Rectal smooth muscle tissue (tissue), 1 donor: Measurements from ENCODE around the gene ENG.
A peak's percentile ranks its signal among the peaks of the same experiment; 100 is the strongest.

Source experiments
- H3K27ac ChIP-seq: one replicate; pipeline ENCODE4 v1.7.0; 2013; ENCODE audit warnings: low read depth, low read length, inconsistent platforms
- H3K27me3 ChIP-seq: one replicate; pipeline ENCODE4 v1.7.0; 2013; ENCODE audit warnings: low read length; ENCODE audit not compliant: control insufficient read depth, insufficient read depth
- H3K36me3 ChIP-seq: one replicate; pipeline ENCODE4 v1.7.0; 2013; ENCODE audit warnings: low read length; ENCODE audit not compliant: control insufficient read depth, insufficient read depth
- H3K4me1 ChIP-seq: one replicate; pipeline ENCODE4 v1.7.0; 2013; ENCODE audit warnings: low read length; ENCODE audit not compliant: control insufficient read depth, insufficient read depth
- H3K4me3 ChIP-seq: one replicate; pipeline ENCODE4 v1.7.0; 2013; ENCODE audit warnings: low read length
- H3K9ac ChIP-seq: one replicate; pipeline ENCODE4 v1.7.0; 2013; ENCODE audit warnings: low read length

Gene ENG

DNA sequence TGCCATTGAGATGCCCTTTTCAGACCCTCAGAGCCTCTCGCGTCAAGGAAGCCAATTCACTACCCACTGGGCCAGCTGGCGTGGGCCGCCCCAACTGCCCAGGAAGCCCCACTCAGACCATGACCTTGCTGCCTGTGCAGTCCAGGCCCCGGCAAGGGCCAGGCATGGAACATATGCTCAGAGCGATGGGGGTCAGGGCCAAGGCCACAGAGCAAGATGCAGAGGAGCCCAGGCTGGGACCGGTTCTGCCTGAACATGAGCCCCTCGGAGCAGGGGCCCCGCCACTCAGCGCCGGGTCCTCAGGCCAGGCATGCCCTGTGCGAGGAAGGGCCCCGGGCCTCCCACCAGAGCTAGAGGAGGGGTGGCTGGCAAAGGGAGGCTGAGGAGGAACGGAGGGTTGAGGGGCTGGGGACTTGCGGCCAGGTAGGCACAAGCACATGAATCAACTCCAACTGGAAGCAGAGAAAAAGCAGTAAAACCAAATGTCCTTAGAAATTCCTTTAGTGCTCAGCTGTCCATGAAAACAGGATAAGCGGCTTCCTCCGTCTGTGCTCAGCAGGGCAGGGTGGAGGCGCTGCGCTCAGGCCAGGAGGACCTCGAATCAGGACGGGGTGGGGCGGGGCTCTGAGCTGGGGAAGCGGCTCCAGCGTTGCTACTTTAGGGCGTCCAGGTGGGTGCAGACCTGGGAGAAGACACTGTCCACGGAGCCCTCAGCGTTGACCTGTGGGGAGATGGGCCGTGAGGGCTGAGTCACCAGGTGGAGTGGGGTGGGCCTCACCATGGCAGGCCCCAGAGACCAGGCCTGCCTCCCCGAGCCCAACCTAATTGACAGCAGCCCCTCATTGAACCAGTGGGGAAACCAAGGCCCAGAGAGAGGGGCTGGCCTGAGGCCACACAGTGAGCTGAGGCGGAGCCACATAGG is 13.2 kb upstream of the ENG start:
- Histone ChIP-seq H3K27me3 (no peaks in the 10 kb centered on the region), H3K4me3 (no peak overlapping the region), H3K27ac (no peak overlapping the region), H3K4me1 (no peaks in the 10 kb centered on the region), H3K9ac (no peak overlapping the region), H3K36me3 (peaks cover 27% of the 10 kb centered on the region)

DNA sequence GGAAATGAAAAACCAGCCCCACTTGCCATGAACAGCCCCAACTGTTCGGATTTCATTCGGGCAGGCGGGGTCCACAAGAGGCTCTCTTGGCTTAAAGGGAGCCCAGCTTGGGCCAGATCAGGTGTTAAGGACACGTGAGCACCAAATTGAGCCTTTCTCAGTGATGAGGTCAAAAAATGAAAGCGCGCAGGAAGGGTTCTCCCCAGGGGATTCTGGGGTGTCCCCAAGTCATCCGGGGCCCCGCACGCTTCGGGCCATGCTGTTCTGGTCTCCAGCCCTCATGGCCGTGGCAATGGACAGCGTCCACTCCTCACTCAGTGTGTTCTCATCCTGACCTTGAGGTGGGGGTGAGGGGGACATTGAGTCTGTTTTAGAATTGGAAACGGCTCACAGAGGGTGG is 12.1 kb upstream of the ENG start:
- Histone ChIP-seq H3K36me3 (peaks cover 24% of the 10 kb centered on the region), H3K27ac (no peak overlapping the region), H3K9ac (no peak overlapping the region), H3K4me3 (no peak overlapping the region), H3K27me3 (no peaks in the 10 kb centered on the region), H3K4me1 (no peaks in the 10 kb centered on the region)

DNA sequence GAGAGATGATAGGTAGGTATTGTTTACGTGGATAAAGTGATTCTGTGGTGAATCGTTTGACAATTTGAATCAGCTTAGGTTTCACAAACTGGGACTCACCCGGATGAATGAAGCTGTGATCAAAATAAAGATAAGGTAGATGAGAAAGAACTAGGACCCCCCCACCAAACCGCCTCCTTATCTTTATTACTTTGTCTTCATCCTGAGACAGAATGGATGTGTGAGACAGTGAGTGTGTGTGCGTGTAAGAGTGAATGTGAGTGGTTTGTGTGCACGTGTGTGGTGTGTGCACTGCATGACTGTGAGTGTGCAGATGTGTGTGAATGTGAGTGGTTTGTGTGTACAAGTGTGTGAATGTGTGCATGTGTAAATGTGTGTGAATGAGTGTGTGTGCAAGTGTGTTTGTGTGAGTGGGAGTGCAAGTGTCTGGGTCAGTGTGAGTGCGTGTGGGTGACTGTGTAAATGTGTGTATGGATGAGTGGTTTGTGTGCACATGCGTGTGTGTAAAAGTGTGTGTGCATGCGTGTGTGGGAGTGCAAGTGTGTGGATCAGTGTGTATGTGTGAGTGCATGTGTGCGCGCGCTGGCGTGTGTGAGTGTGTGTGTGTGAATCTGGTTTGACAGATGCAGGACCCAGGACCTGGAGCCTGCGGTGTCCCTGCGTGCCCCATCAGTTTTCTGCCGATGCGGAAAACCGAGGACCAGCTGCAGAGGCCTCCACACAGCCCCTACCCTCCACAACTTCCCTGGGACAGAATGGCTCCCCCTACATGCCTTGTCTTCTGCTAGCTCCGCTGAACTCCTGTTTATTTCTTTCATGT is 11.4 kb upstream of the ENG start:
- Histone ChIP-seq H3K4me3 (no peak overlapping the region), H3K27me3 (no peaks in the 10 kb centered on the region), H3K36me3 (peaks cover 19% of the 10 kb centered on the region), H3K27ac (no peak overlapping the region), H3K4me1 (no peaks in the 10 kb centered on the region), H3K9ac (no peak overlapping the region)

DNA sequence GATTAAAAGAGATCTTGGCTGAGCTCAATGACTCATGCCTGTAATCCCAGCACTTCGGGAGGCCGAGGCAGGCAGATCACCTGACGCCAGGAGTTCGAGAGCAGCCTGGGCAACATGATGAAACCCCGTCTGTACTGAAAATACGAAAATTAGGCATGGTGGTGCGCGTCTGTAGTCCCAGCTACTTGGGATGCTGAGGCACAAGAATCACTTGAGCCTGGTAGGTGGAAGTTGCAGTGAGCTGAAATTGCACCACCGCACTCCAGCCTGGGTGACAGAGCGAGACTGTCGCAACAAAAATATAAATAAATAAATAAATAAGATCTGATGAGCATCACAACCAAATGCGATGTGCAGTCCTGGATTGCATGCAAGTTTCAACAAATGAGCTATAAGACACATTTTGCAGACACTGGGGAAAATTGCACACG is 8.7 kb upstream of the ENG start:
- no peak overlapping the region for H3K27ac ChIP-seq
- H3K4me1 ChIP-seq, result no peaks in the 10 kb centered on the region
- H3K36me3 ChIP-seq, result peaks cover 7% of the 10 kb centered on the region
- H3K27me3 ChIP-seq, result no peaks in the 10 kb centered on the region
- no peak overlapping the region for H3K4me3 ChIP-seq
- H3K9ac ChIP-seq, result no peak overlapping the region

DNA sequence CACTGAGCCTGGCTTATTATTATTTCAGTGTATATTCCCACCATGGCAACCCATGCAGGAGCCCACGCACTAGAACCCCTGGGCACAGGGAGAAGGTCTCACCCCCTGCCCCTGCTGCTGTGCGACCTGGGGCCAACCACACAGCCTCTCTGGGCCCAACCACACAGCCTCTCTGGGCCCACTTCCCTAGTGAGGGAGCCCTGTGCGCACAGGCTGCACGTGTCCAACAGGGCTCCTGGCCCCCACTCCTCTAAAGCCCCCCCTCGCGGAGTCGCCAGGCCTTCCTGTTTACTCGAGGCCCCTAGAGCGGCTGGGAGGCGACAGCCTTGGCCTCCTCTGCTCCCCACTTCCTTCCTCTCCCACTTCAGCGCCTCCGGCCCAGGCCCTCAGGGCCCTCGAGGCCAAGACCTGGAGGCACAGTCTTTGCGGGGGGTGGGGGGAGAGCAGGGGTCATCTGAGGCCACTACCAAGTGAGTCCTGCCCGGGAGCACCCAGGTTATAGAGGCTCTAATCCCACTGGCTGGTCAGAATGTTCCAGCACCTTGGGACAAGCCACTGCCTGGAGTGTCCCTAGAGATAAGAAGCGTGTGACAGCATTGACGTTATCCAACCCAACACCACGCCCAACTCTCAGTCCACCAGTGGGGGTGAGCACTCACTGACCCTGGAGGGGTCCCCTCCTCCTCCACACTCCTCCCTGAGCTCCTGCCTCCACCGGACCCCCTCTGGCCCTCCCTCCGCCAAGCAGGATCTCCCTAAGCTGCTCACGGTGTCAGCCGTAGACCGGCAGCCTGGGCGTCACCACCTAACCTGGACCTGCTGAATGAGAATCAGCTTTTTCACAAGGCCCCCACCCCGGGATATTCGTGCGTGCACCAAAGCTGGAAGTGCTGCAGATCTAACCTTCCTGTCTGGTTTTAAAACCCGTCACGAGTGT is 7.9 kb upstream of the ENG start:
- Histone ChIP-seq H3K27me3 (no peaks in the 10 kb centered on the region), H3K4me1 (no peaks in the 10 kb centered on the region), H3K9ac (no peak overlapping the region), H3K27ac (peak overlapping the region; percentile 18), H3K36me3 (peaks cover 3% of the 10 kb centered on the region), H3K4me3 (no peak overlapping the region)

DNA sequence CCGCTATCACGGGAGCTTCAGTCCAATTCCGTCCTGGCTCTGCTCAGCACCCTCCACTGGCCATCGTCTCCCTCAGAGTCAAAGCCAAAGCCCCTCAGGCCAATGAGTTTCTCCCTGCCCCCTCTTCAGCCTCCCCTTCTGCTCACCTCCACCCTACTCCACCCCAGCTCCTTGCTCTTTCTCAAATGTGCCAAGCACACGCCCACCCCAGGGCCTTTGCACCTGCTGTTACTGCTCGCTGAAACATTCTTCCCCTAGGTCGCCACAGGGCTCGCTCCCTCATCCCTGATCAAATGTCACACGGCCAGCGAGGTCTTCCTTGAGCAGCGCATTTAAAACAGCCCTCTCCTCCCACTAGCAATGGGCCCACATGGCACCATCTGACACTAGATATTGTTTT is 6.3 kb upstream of the ENG start:
- Histone ChIP-seq H3K9ac (no peak overlapping the region), H3K27ac (no peak overlapping the region)

DNA sequence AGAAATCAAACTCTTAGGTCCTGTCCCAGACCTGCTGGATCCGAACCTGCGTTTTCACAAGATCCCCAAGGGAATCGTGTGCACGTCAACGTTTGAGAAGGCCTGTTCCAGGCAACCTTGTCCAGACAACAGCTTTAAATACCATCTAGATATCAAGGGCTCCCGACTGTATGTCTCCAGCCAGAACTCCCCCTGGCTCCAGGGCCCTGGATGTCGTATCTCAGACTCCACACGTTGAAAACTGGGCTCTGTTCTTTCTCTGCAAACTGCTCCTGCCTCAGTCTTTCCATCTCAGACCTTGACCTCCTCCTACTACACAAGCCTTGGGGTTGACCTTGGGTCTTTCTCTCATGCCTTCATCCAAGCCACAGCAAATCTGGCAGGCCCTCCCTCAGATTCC is 5.8 kb upstream of the ENG start:
- Histone ChIP-seq H3K4me3 (no peak overlapping the region), H3K36me3 (no peaks in the 10 kb centered on the region), H3K4me1 (no peaks in the 10 kb centered on the region), H3K9ac (no peak overlapping the region), H3K27ac (no peak overlapping the region), H3K27me3 (no peaks in the 10 kb centered on the region)

More for the DNA sequence above, 6.3 kb upstream of the ENG start:
- Histone ChIP-seq H3K36me3 (peaks cover 1% of the 10 kb centered on the region), H3K4me3 (no peak overlapping the region), H3K27me3 (no peaks in the 10 kb centered on the region), H3K4me1 (no peaks in the 10 kb centered on the region)

DNA sequence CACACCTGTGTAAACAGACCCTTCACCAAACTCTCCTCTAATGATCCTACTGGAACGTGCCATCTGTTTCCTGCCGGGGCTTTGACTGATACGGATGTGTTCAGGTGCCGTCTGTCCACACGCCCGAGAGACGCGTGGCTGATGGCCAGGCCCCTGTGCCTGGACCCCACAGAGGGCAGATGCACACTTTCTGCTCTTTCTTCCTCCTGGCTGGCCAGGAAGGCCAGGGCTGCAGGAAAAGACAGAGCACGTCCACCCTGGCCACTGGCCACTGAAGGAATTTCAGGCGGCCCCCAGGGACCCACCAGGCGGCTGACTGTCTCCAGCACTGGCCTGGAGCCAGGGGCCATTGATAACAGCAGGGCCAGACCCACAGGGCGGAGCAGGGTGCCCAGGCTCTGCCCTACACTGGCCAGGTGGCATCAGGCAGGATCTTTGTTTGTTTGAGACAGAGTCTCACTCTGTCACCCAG is 3.6 kb upstream of the ENG start:
- Histone ChIP-seq H3K9ac (no peak overlapping the region), H3K27me3 (no peaks in the 10 kb centered on the region), H3K36me3 (no peaks in the 10 kb centered on the region), H3K4me3 (no peak overlapping the region), H3K27ac (no peak overlapping the region), H3K4me1 (no peaks in the 10 kb centered on the region)

DNA sequence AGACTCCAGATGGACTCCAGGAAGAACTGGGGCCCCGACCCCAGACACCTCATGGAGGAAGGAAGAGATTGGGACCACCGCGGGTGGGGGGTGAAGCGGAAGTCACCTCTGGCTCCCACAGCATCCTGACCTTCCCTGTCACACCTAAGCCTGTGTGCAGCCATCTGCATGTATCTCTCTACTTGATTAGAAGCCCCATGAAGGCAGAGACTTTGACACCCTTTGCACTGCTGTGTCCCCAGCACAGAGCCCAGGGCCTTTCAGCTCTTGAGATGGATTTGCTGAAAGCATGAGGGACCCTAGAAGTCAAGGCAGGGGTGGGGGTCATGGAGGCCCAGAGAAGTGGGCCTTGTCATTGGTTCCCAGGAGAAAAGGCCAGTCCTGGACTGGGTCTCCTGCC is 2.8 kb upstream of the ENG start:
- H3K27me3 ChIP-seq, result no peaks in the 10 kb centered on the region
- H3K27ac ChIP-seq, result no peak overlapping the region
- no peak overlapping the region for H3K4me3 ChIP-seq
- no peaks in the 10 kb centered on the region for H3K36me3 ChIP-seq
- H3K9ac ChIP-seq, result no peak overlapping the region
- H3K4me1 ChIP-seq, result no peaks in the 10 kb centered on the region

DNA sequence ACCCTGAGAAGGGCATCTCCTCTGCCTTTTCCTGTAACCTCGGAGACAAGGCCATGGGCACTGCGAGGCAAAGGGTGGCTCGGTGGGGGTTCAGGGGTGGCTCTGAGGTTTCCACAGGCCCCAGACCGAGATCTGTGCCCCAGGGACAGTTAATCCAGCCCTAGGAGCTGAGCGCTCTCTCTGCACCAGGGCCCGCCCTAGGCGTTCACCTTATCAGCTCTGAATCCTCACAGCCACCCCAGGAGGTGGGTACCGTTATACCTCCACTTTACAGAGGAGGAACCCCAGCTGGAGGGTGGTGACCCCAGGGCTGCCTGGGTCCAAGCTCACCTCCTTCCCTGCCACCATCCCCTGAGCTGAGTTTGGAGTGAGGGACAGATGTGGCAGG is 2.3 kb upstream of the ENG start:
- Histone ChIP-seq H3K4me1 (no peaks in the 10 kb centered on the region), H3K36me3 (no peaks in the 10 kb centered on the region), H3K27me3 (no peaks in the 10 kb centered on the region), H3K9ac (no peak overlapping the region), H3K4me3 (no peak overlapping the region), H3K27ac (no peak overlapping the region)

DNA sequence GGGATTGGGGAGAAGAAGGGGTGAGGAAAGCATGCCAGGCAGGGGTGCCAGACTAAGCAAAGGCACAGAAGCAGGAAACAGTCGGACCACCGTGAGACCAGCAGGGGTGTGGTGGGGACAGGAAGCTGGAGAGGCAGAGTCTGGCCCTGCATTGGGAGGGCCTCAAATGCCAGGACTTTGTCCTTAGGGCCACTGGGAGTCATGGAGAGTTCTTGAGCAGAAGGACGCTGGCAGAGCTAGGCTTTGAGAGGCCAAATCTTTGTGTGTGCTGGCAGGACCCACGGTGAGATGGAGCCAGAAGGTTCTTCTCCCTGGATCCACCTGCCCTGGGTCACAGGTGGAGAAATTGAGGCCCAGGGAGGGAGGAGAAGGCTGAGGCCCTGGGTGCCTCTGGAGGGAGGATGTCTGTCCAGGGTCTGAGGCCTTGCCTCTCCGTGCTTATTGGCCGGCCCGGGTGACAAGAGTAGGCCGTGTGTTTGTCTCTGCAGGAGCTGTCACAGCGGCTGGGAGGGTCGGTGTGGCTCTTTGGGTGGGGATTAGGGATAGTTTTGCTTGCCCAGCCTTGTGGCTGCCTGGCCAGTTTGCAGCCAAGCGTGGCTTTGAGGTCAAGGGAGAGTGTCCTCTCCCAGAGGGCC is 1.8 kb upstream of the ENG start:
- H3K4me3 ChIP-seq, result no peak overlapping the region
- H3K9ac ChIP-seq, result no peak overlapping the region
- H3K36me3 ChIP-seq, result no peaks in the 10 kb centered on the region
- H3K4me1 ChIP-seq, result no peaks in the 10 kb centered on the region
- no peak overlapping the region for H3K27ac ChIP-seq
- no peaks in the 10 kb centered on the region for H3K27me3 ChIP-seq
